Muscle layer of colon (tissue), 2 donors: Measurements from ENCODE around the gene EVC2.

ENCODE experiments used
- H3K27ac ChIP-seq: one replicate; pipeline ENCODE4 v1.7.0; 2013; ENCODE audit warnings: low read depth, mild to moderate bottlenecking, low read length, moderate library complexity
- H3K27me3 ChIP-seq, 2 donors: one replicate each; pipeline ENCODE4 v1.7.0; 2013; ENCODE audit warnings: low read length in 2 of 2, mild to moderate bottlenecking in 2 of 2; ENCODE audit not compliant: insufficient read depth in 2 of 2, control insufficient read depth in 1 of 2
- H3K36me3 ChIP-seq: one replicate; pipeline ENCODE4 v1.7.0; 2013; ENCODE audit warnings: mild to moderate bottlenecking, low read length; ENCODE audit not compliant: insufficient read depth
- H3K4me1 ChIP-seq: one replicate; pipeline ENCODE4 v1.7.0; 2013; ENCODE audit warnings: mild to moderate bottlenecking, low read length; ENCODE audit not compliant: insufficient read depth
- H3K4me3 ChIP-seq, 2 donors: one replicate each; pipeline ENCODE4 v1.7.0; 2013; ENCODE audit warnings: low read length in 2 of 2, low read depth in 1 of 2, mild to moderate bottlenecking in 1 of 2, moderate library complexity in 1 of 2
- H3K9ac ChIP-seq: one replicate; pipeline ENCODE4 v1.7.0; 2013; ENCODE audit warnings: low read length
- H3K9me3 ChIP-seq: one replicate; pipeline ENCODE4 v1.7.0; 2013; ENCODE audit warnings: mild to moderate bottlenecking, low read length
- donor health status: abdominal sarcoma.
- donor health status: Adenocarcinoma of cecum.

The EVC2 gene

DNA sequence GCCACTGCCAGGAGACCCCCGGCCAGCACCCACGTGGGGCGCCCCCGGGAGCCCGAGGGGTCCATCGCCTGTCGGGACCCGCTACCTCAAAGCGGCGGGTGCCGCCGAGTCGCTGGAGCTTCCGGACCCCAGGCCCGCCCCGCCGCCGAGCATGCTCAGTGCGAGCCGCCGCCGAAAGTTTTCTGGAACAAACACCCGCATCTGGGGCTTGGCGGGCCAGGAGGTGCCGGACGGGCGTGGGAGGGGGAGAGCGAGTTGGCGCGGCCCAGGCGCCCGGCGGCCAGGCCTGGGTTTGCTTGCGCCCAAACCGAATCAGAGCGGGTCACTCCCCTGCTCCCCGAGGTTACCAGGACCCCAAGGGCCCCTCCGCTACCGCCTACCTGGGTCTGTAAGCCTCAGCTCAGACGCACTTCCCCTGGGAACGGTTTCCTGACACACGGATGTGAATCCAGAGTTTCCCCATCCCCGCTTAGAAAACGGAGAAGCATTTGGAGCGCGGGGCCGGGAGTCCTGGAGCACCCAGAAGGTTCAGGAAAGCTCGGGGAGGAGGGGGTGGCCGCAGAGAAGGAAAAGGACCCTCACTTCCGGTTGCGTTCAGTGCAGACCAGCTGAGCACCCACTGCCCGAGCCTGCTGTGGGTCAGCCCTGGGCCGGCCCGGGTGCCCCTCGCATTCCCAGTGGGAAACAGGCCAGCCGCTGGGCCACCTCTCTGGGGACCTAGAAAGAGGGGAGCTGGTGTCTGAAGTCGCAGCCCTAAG is at the start of gene EVC2:
Gene EVC2, minus strand, starts transcription at position 111 of the 758 bp plus-strand sequence. Its CDS starts 46 bp downstream, at position 65.
- peaks cover 0 to 4% of the 10 kb centered on the region in 2 donors for H3K27me3 ChIP-seq

DNA sequence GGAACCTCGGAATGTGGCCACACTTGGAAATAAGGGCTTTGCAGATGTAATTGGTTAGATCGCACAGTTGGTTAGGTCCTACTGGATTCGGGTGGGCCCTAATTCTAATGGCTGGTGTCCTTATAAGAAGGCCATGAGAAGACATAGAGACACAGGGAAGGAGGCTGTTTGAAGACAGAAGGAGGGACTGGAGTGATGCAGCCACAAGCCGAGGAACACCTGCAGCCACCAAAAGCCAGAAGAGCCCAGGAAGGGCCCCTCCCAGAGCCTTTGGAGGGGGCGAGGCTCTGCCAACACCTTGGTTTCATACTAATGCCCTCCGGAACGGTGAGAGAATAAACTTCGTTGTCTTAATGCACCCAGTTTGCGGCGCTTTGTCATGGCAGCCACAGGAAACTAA is 49.6 kb upstream of the EVC2 start:
- Histone ChIP-seq H3K27me3 (no peaks in the 10 kb centered on the region), H3K27ac (no peak overlapping the region), H3K4me1 (no peaks in the 10 kb centered on the region), H3K4me3 (no peak overlapping the region), H3K36me3 (peaks cover 53% of the 10 kb centered on the region), H3K9ac (no peak overlapping the region), H3K9me3 (no peaks in the 10 kb centered on the region)

More for the DNA sequence above, at the start of gene EVC2:
- H3K9ac ChIP-seq = peak within 1 kb of the TSS; percentile 64
- H3K27ac ChIP-seq = peak within 1 kb of the TSS; percentile 94
- peaks cover 42% of the 10 kb centered on the region for H3K4me1 ChIP-seq
- no peaks in the 10 kb centered on the region for H3K36me3 ChIP-seq
- peak within 1 kb of the TSS; percentile 65 to 67 for H3K4me3 ChIP-seq
- no peaks in the 10 kb centered on the region for H3K9me3 ChIP-seq

GRCh38 chr4:5757536-5757935 is 49.2 kb upstream of the EVC2 start:
- H3K36me3 ChIP-seq = peaks cover 54% of the 10 kb centered on the region
- H3K9me3 ChIP-seq = no peaks in the 10 kb centered on the region
- no peaks in the 10 kb centered on the region for H3K4me1 ChIP-seq
- no peak overlapping the region for H3K4me3 ChIP-seq
- H3K27ac ChIP-seq = no peak overlapping the region
- no peak overlapping the region for H3K9ac ChIP-seq
- H3K27me3 ChIP-seq = no peaks in the 10 kb centered on the region

DNA sequence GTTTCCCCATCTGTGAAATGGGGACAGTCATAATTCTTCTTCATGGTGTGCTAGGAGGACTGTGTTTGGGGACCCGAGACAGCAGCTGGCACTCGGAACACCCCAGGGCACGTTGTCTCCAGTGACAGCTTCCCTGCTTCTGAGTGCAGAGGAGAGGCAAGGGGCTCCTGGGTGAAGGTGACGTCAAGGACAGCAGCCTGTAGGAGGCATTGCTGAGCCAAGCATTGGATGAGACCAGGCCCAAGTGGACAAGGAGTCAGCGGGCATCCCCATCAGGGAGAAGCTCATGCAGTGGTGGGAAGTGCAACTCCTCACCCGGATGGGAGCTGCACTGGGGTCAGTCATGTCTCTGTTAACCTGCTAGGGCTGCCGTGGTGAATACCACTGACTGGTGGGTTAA is 48.7 kb upstream of the EVC2 start:
- no peaks in the 10 kb centered on the region for H3K4me1 ChIP-seq
- H3K36me3 ChIP-seq = peaks cover 54% of the 10 kb centered on the region
- no peaks in the 10 kb centered on the region for H3K27me3 ChIP-seq
- H3K9me3 ChIP-seq = no peaks in the 10 kb centered on the region
- no peak overlapping the region for H3K4me3 ChIP-seq
- H3K9ac ChIP-seq = no peak overlapping the region
- H3K27ac ChIP-seq = no peak overlapping the region

DNA sequence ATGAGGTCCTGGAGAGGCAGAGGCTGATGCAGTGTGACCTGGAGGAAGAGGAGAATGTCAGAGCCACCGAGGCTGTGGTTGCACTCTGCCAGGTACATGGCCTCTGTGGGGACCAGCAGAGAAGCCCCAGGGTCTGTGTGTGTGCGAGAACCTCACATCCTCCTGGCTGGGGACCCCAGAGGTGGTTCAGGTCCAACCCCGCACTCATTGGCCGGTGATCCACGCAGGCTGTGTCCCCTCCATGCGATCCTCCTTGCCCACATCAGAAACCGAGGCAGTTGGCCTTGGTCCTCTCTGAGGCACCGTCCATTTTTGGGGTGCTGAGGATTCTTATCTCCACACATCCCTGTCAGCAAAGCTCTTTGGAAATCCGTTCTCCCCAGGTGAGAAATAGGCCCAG is 47.9 kb upstream of the EVC2 start:
- H3K4me3 ChIP-seq = no peak overlapping the region
- no peak overlapping the region for H3K27ac ChIP-seq
- peaks cover 56% of the 10 kb centered on the region for H3K36me3 ChIP-seq

DNA sequence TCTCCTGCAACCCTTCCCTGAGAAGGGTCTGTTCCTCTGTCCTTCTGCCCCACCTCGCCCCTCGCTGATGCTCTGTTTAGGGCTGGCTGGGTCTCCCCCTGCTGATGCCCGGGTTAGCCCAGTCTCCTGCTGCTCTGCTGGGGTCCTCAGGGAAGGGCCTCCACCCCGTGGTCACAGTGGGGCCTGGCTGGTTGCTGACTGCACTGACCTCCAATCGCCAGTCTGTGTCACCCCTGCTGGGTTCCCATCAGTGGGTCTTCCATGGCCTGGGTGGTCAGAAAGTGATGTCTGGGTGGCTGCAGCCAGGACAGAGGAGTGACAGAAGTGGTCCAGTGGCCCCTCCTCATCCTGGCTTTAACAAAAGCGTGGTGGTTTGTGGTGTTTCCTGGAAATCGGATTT is 47.3 kb upstream of the EVC2 start:
- Histone ChIP-seq H3K27me3 (no peaks in the 10 kb centered on the region), H3K36me3 (peaks cover 59% of the 10 kb centered on the region), H3K4me3 (no peak overlapping the region), H3K27ac (no peak overlapping the region), H3K4me1 (no peaks in the 10 kb centered on the region), H3K9me3 (no peaks in the 10 kb centered on the region), H3K9ac (no peak overlapping the region)

More for the DNA sequence above, 47.9 kb upstream of the EVC2 start:
- Histone ChIP-seq H3K4me1 (no peaks in the 10 kb centered on the region), H3K9me3 (no peaks in the 10 kb centered on the region), H3K9ac (no peak overlapping the region), H3K27me3 (no peaks in the 10 kb centered on the region)

DNA sequence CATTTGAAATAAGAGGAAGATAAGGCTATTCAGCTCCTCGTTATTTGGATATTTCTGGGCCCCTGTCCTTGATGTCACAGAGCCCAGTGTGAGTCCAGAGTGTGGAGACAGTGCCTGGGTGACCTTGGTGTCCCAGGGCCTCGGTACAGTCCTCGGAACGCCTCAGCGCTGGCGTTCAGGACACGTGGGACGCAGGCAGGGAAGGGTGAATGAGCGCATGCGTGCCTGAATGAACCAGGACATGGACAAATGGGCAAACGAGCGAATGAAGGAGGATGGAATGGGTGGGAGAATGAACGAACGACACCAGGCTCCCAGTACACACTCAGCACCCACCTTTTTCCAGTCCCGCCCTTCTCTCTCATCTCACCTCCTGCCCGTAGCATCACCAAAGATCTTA is 46.8 kb upstream of the EVC2 start:
- Histone ChIP-seq H3K4me3 (no peak overlapping the region), H3K9me3 (no peaks in the 10 kb centered on the region), H3K9ac (no peak overlapping the region), H3K36me3 (peaks cover 59% of the 10 kb centered on the region), H3K27ac (no peak overlapping the region), H3K27me3 (no peaks in the 10 kb centered on the region), H3K4me1 (no peaks in the 10 kb centered on the region)

DNA sequence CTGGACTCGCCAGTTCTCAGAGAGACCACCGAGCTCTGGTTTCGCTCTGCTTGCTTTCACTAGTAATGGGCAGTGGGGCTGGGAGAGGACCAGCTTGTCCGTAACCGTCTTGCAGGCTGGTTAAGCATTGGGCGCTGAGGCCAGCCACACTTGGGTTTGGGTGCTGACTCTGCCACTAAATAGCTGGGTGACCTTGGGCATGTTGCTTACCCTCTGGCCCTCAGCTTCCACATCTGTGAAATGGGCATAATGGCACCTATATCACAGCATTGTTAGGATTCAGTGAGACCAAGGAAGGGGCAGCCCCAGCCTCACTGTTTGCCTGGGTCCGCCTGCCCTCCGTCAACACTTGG is 46.1 kb upstream of the EVC2 start:
- H3K4me3 ChIP-seq = no peak overlapping the region
- H3K27ac ChIP-seq = no peak overlapping the region
- H3K9me3 ChIP-seq = no peaks in the 10 kb centered on the region
- H3K27me3 ChIP-seq = no peaks in the 10 kb centered on the region
- no peak overlapping the region for H3K9ac ChIP-seq
- peaks cover 59% of the 10 kb centered on the region for H3K36me3 ChIP-seq
- no peaks in the 10 kb centered on the region for H3K4me1 ChIP-seq

DNA sequence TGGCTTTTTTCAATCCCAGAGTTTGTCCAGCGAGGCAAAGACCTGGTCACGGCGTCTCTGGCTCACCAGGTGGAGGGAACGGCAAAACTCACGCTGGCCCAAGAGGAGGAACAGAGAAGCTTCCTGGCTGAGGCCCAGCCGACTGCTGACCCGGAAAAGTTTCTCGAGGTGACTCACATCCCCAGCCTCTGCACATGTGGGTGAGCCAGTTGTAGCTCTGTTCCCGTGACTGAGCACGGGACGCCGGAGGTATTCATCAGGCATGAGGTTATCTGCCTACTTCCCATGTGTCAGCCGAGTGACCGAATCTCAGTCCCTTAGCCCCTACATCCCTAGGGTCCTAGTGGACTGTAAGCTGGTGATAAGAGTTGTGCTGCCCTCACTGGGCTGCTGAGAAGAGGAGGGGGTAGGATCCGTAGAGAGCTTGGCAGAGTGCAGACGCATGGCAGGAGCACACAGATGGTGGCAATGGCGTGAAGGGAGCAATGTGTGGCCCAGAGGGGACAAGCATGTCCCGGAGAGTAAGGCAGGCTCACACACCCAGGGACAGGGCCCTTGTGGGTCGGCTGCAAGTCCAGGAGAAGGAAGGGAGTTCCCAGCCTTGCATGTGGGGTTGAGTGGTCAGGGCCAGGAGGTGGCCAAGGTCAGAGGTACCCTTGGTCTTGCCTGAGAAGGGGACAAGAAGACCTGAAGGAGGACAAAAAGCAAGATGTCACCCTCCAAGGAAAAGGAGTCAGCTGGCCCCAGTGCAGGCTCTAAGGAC is 45.6 kb upstream of the EVC2 start:
- Histone ChIP-seq H3K36me3 (peaks cover 61% of the 10 kb centered on the region), H3K27ac (no peak overlapping the region), H3K9ac (no peak overlapping the region)

DNA sequence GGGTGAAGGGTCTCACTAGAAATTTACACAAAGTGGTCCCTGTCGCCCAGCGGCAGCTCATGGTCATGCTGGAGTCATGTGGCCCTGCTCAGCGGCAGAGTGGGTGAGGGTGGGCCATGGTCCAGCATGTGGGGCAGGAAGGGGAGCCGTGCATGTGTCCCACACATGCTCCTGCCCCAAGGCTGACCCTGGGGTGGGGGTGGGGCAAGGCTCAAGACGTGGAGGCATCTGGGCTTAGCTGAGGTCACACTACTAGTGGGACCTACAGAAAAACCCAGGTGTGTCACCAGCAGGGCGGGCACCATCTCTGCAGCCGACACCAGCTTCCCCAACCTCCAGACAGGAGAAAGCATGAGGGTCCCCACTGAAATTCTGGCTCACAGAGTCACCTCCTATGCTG is 45.0 kb upstream of the EVC2 start:
- Histone ChIP-seq H3K9ac (no peak overlapping the region), H3K27ac (no peak overlapping the region), H3K9me3 (no peaks in the 10 kb centered on the region), H3K4me1 (no peaks in the 10 kb centered on the region), H3K4me3 (no peak overlapping the region), H3K27me3 (no peaks in the 10 kb centered on the region), H3K36me3 (peaks cover 64% of the 10 kb centered on the region)

More for the DNA sequence above, 45.6 kb upstream of the EVC2 start:
- Histone ChIP-seq H3K4me1 (no peaks in the 10 kb centered on the region), H3K4me3 (no peak overlapping the region), H3K27me3 (no peaks in the 10 kb centered on the region), H3K9me3 (no peaks in the 10 kb centered on the region)

DNA sequence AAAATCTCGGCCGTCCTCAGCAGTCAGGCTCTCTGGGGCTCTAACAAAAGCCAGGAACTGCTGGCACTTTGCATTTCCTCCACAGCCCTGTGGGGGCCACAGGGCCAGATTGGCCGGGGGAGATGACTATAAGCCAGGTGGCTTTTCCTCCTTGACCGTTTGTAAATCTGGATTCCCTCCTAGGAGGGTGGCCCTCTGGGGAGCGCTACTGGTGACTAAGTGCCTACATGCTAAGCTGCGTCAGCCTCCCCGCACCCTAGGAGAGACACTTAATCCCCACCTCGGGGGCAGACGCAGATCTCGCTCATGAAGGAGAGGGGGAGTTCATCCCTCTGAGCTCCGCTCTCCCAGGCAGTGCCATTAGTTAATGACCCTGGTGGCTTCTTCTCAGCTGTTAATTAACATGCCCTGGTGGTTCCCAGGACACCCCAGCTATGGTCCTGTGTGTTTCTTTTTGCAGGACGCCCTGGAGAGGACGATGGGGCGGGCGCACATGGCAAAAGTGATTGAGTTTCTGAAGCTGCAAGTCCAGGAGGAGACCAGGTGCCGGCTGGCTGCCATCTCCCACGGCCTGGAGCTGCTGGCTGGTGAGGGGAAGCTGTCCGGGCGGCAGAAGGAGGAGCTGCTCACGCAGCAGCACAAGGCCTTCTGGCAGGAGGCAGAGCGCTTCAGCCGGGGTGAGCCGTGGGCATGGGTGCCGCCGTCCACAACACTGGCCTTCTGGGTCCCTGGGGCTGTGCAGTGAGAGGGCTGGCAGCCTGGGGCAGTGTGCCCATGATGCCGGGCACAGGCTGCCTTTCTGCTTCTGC is 44.2 kb upstream of the EVC2 start:
- Histone ChIP-seq H3K9me3 (no peaks in the 10 kb centered on the region), H3K27me3 (no peaks in the 10 kb centered on the region), H3K4me1 (peaks cover 4% of the 10 kb centered on the region), H3K9ac (no peak overlapping the region), H3K27ac (no peak overlapping the region), H3K36me3 (peaks cover 56% of the 10 kb centered on the region), H3K4me3 (no peak overlapping the region)
